Panc1 (cell line): ENCODE data around the gene LOX. TPM values are rescaled to one million over a fixed set of nuclear protein-coding genes. Genes with fewer than 3 reads are reported as not detected.

Source experiments
- ATAC-seq: fragments of 200-7000 bp; cut with Tn5 transposase; 2 replicates; pipeline ENCODE4 v1.9.1; 2020; ENCODE audit warnings: mild to moderate bottlenecking, moderate library complexity
- BruUV-seq: library from RNA; stranded (reverse); fragments of 400-500 nt; replicated peaks from 2 replicates; lab custom pipeline; 2021; lab: Mats Ljungman, UMichigan
- CTCF ChIA-PET: fragments of 300-600 bp; sonication (Branson Sonifier 250); formaldehyde crosslinking; loops from one replicate; lab custom pipeline; 2022; ENCODE audit warnings: antibody characterized with exemption; lab: Charles Lee
- POLR2A ChIA-PET: fragments of 300-600 bp; sonication (Branson Sonifier 250); formaldehyde crosslinking; loops from one replicate; lab custom pipeline; 2022; ENCODE audit warnings: antibody characterized with exemption; lab: Charles Lee
- DNase-seq: peaks from one replicate; pipeline ENCODE4 v3.0.0-alpha.2; 2010; ENCODE audit warnings: low read depth, low spot score
- H3K27ac ChIP-seq: 2 replicates; pipeline ENCODE4 v1.5.1; 2011; ENCODE audit warnings: mild to moderate bottlenecking, low read length, inconsistent platforms
- H3K27me3 ChIP-seq: fragments of 200-500 bp; sonication (Bioruptor generic); 2 replicates; pipeline ENCODE4 v1.6.0; 2014; ENCODE audit warnings: low read length, inconsistent platforms; ENCODE audit not compliant: control insufficient read depth, insufficient read depth
- H3K36me3 ChIP-seq: fragments of 200-500 bp; sonication (Bioruptor generic); 2 replicates; pipeline ENCODE4 v1.5.1; 2014; ENCODE audit warnings: inconsistent platforms, mild to moderate bottlenecking, low read length, moderate library complexity; ENCODE audit not compliant: control insufficient read depth, insufficient read depth
- H3K4me1 ChIP-seq: 2 replicates; pipeline ENCODE4 v1.5.1; 2011; ENCODE audit warnings: inconsistent platforms, mild to moderate bottlenecking, low read length, moderate library complexity; ENCODE audit not compliant: control insufficient read depth, insufficient read depth
- H3K4me3 ChIP-seq, 2 experiments: 2 replicates each; pipeline ENCODE4 v1.5.1; 2011 to 2012; ENCODE audit warnings: low read depth in 2 of 2, low read length in 2 of 2, mild to moderate bottlenecking in 2 of 2, inconsistent platforms in 1 of 2, moderate library complexity in 1 of 2
- H3K9me3 ChIP-seq: fragments of 200-500 bp; sonication (Bioruptor generic); 2 replicates; pipeline ENCODE4 v1.5.1; 2014; ENCODE audit warnings: low read depth, mild to moderate bottlenecking, inconsistent platforms, low read length, moderate library complexity; ENCODE audit not compliant: control insufficient read depth, insufficient read depth
- POLR2AphosphoS5 ChIP-seq: IDR thresholded peaks from 2 replicates; pipeline ENCODE4 v1.6.1; 2012; ENCODE audit warnings: mild to moderate bottlenecking, low read depth, low read length, moderate library complexity
- SIN3A ChIP-seq: IDR thresholded peaks from 2 replicates; pipeline ENCODE4 v1.6.1; 2012; ENCODE audit warnings: low read depth, mild to moderate bottlenecking, low read length, moderate library complexity, borderline replicate concordance; ENCODE audit not compliant: insufficient read depth
- TCF7L2 ChIP-seq: IDR thresholded peaks from 2 replicates; pipeline ENCODE4 v1.6.1; 2011; ENCODE audit warnings: mild to moderate bottlenecking, low read depth, low read length, inconsistent platforms
- in situ Hi-C: cut with HindIII; loops from 2 replicates; pipeline ENCODE4 v1.10.0; 2016; ENCODE audit warnings: low sequenced_read_pairs, low pct_unique_long_range_greater_than_20kb
- intact Hi-C: fragments of 100-400 bp; cut with micrococcal nuclease; formaldehyde crosslinking; loops from one replicate; pipeline ENCODE4 v1.10.0; 2022; ENCODE audit not compliant: unreplicated experiment
- total RNA-seq: library from RNA; stranded (reverse); gene quantifications from one replicate; pipeline ENCODE4 v1.2.1, GENCODE V29; 2021; ENCODE audit not compliant: unreplicated experiment
- TF ChIP-seq, protein P1 (sequence below), 2 experiments: IDR thresholded peaks; 2 replicates each; pipeline ENCODE4 v1.6.1; 2011 to 2012; ENCODE audit warnings: low read depth in 2 of 2, control low read depth in 1 of 2, low read length in 1 of 2, mild to moderate bottlenecking in 1 of 2, moderate library complexity in 1 of 2; ENCODE audit not compliant: insufficient read depth in 1 of 2
- TF ChIP-seq, protein P2 (sequence below): fragments of 450-650 bp; IDR thresholded peaks from 2 replicates; pipeline ENCODE4 v1.5.1; 2017; ENCODE audit warnings: mild to moderate bottlenecking

The LOX gene
- total RNA-seq, 1 experiment from 2014 or later, result 0.62 TPM

- TF ChIP-seq, protein P1, sequence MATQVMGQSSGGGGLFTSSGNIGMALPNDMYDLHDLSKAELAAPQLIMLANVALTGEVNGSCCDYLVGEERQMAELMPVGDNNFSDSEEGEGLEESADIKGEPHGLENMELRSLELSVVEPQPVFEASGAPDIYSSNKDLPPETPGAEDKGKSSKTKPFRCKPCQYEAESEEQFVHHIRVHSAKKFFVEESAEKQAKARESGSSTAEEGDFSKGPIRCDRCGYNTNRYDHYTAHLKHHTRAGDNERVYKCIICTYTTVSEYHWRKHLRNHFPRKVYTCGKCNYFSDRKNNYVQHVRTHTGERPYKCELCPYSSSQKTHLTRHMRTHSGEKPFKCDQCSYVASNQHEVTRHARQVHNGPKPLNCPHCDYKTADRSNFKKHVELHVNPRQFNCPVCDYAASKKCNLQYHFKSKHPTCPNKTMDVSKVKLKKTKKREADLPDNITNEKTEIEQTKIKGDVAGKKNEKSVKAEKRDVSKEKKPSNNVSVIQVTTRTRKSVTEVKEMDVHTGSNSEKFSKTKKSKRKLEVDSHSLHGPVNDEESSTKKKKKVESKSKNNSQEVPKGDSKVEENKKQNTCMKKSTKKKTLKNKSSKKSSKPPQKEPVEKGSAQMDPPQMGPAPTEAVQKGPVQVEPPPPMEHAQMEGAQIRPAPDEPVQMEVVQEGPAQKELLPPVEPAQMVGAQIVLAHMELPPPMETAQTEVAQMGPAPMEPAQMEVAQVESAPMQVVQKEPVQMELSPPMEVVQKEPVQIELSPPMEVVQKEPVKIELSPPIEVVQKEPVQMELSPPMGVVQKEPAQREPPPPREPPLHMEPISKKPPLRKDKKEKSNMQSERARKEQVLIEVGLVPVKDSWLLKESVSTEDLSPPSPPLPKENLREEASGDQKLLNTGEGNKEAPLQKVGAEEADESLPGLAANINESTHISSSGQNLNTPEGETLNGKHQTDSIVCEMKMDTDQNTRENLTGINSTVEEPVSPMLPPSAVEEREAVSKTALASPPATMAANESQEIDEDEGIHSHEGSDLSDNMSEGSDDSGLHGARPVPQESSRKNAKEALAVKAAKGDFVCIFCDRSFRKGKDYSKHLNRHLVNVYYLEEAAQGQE (IDR thresholded peaks at IDR 0.05; ENCODE audit: insufficient read depth in 1 of 2, low read depth in 2 of 2, low read length in 1 of 2), result no peak
- TF ChIP-seq POLR2AphosphoS5, result no peak
- no peak for TF ChIP-seq TCF7L2
- no peak for TF ChIP-seq SIN3A
- TF ChIP-seq, protein P2, sequence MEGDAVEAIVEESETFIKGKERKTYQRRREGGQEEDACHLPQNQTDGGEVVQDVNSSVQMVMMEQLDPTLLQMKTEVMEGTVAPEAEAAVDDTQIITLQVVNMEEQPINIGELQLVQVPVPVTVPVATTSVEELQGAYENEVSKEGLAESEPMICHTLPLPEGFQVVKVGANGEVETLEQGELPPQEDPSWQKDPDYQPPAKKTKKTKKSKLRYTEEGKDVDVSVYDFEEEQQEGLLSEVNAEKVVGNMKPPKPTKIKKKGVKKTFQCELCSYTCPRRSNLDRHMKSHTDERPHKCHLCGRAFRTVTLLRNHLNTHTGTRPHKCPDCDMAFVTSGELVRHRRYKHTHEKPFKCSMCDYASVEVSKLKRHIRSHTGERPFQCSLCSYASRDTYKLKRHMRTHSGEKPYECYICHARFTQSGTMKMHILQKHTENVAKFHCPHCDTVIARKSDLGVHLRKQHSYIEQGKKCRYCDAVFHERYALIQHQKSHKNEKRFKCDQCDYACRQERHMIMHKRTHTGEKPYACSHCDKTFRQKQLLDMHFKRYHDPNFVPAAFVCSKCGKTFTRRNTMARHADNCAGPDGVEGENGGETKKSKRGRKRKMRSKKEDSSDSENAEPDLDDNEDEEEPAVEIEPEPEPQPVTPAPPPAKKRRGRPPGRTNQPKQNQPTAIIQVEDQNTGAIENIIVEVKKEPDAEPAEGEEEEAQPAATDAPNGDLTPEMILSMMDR, result no peak
- Histone ChIP-seq H3K36me3 (no peaks in the 10 kb centered on the region), H3K27me3 (no peaks in the 10 kb centered on the region), H3K27ac (no peak overlapping the region), H3K9me3 (no peaks in the 10 kb centered on the region), H3K4me1 (no peaks in the 10 kb centered on the region), H3K4me3 (no peak overlapping the region)
- ChIA-PET CTCF (no interaction called here), POLR2A (no interaction called here)
- in situ Hi-C loops (no loop called here), intact Hi-C loops (no loop called here)
- DNase-seq (no peak), ATAC-seq (no peak)
- BruUV-seq, result no TSS peak
Observed at GRCh38 chr5:122121479-122122465, 43.7 kb upstream of the LOX start.

DNA sequence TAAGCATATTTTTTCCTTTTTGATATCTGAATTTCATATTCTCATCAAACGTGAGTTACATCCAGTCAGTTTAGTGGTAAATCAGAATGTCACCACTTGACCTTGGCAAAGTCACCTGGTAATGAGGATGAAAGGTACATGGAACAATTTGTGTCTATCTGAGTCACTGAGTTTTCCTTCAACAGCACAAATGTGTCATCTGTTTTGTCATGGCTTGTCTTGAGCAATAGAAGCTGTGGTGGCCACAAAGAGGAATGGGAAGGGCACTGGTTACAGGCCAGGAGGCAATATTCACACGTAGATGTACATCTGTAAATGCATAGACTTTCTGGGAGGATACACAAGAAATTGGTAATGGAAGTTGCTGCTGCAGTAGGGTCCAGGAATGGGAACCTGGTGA is 42.9 kb upstream of the LOX start:
- Histone ChIP-seq H3K27me3 (no peaks in the 10 kb centered on the region), H3K4me1 (no peaks in the 10 kb centered on the region), H3K4me3 (no peak overlapping the region), H3K27ac (no peak overlapping the region), H3K9me3 (no peaks in the 10 kb centered on the region), H3K36me3 (no peaks in the 10 kb centered on the region)
- ChIA-PET CTCF (no interaction called here), POLR2A (no interaction called here)
- no TSS peak for BruUV-seq
- TF ChIP-seq SIN3A (no peak), TCF7L2 (no peak), POLR2AphosphoS5 (no peak)
- TF ChIP-seq, protein P1 (IDR thresholded peaks at IDR 0.05; ENCODE audit: insufficient read depth in 1 of 2, low read depth in 2 of 2, low read length in 1 of 2), result no peak
- TF ChIP-seq, protein P2, result no peak
- in situ Hi-C loops, result no loop called here
- DNase-seq (no peak), ATAC-seq (no peak)
- intact Hi-C loops, result no loop called here
